Measurements from ENCODE around the gene ITIH2. TPM values are rescaled to one million over a fixed set of nuclear protein-coding genes. Genes with fewer than 3 reads are reported as not detected.
A peak's percentile ranks its signal among the peaks of the same experiment; 100 is the strongest.
"Not testable (repeated sequence)": the region's sequence is repeated elsewhere in the genome, so short reads cannot be mapped to it uniquely, and the experiment has no call there.

Gene ITIH2
- total RNA-seq, 2 donors from 2014 or later = not detected

GRCh38 chr10:7720478-7720877 lies 17.4 kb downstream of the ITIH2 start:
- DNase-seq (ENCODE audit: low spot score) = no peak
- intact Hi-C loops (cut with DNase I) = no loop called here

DNA sequence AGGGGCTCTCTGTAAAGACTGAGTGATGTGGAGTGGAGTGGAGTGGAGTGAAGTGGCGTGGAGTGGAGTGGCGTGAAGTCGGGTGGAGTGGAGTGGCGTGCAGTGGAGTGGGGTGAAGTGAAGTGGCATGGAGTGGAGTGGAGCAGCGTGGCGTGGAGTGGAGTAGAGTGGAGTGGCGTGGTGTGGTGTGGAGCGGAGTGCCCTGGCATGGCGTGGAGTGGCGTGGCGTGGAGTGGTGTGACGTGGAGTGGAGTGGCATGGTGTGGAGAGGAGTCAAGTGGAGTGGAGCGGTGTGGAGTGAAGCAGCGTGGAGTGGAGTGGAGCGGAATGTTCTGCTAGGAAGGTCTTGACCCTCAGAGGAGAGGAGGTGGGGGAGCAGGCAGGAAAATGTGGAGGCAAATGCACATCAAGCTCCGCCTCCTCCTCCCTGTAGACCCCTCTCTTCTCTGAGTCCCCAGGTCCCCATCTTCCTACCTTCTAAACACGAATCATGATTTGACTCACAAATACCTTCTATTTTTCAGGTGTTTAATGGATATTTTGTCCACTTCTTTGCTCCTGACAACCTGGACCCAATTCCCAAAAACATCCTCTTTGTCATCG lies 19.9 kb downstream of the ITIH2 start:
- DNase-seq (ENCODE audit: low spot score) = no peak
- intact Hi-C loops (cut with DNase I) = no loop called here

DNA sequence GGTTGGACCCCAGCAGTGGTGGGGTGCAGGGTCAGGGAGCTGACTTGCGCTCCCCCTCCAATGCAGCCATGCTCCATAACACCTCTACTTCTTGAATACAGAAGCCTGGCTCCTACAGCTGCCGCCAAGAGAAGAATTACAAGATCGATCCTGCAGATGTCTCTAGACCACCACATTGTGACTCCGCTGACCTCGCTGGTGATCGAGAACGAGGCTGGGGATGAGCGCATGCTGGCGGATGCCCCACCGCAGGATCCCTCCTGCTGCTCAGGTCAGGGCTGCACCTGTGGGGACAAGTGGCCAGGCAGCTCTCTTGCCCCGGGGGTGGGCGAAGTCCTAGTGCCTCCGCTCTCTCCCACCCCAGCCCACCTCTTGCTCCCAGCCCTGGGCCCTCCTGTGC lies 31.7 kb downstream of the ITIH2 start:
- intact Hi-C loops (cut with DNase I) = no loop called here
- DNase-seq (ENCODE audit: low spot score) = no peak

GRCh38 chr10:7738536-7739407 lies 35.7 kb downstream of the ITIH2 start:
- intact Hi-C loops (cut with DNase I) = no loop called here
- DNase-seq (ENCODE audit: low spot score) = no peak

DNA sequence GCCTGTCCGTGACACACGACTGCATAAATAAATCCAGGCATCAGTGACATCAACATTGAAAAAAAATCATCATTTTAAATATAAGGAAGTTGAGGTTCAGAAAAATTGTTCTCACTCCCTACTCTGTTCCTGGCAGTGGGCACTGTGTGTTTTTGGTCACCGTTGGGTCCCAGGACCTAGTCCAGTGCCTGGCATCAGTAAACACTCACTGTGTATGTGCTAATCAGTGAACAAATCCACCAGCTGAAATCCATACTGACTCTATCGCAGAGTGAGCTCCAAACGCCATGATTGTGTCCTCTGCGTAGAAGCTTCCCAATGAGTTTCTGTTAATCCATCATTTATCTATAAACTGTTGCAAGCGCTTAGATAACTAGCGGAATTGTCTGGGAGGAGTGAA lies 41.2 kb downstream of the ITIH2 start:
- intact Hi-C loops (cut with DNase I) = no loop called here
- DNase-seq (ENCODE audit: low spot score) = no peak

- DNase-seq (ENCODE audit: low spot score); intact Hi-C loops (cut with DNase I): not testable (repeated sequence)
These were observed 45.5 kb downstream of the ITIH2 start for GRCh38 chr10:7748637-7749036.

DNA sequence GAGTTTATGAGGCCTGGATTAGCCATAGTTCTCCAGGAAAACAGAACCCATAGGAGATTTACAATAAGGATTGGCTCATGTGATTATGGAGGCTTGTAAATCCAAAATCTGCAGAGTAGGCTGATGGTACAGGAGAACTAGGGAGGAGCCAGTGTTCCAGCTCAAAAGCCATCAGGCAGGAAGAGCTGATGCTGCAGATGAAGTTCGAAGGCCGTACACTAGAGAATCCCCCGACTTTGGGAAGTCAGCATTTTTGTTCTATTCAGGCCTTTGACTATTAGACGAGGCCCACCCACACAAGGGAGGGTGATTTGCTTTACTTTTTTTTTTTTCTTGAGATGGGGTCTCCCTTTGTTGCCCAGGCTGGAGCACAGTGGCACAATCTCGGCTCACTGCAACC lies 47.1 kb downstream of the ITIH2 start:
- intact Hi-C loops (cut with DNase I) = no loop called here

GRCh38 chr10:7752251-7752650 lies 49.1 kb downstream of the ITIH2 start:
- intact Hi-C loops (cut with DNase I) = no loop called here
- no peak for DNase-seq (ENCODE audit: low spot score)

More for the DNA sequence above, 47.1 kb downstream of the ITIH2 start:
- DNase-seq (ENCODE audit: low spot score) = no peak

DNA sequence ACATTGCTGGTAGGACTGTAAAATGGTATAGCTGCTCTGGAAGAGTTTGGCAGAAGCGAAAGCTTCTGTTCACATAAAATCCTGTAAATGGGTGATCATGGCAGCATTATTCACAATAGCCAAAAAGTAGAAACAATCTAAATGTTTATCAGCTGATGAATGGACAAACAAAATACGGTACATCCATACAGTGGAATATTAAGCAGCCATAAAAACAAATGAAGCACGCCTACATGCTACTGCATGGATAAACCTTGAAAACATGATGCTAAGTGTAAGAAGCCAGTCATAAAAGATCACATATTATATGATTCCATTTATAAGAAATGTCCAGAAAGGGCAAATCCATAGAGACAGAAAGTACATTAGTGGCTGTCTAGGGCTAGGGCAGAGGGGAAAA lies 52.0 kb downstream of the ITIH2 start:
- no peak for DNase-seq (ENCODE audit: low spot score)
- intact Hi-C loops (cut with DNase I) = no loop called here

GRCh38 chr10:7756360-7756992 lies 53.4 kb downstream of the ITIH2 start:
- no peak for DNase-seq (ENCODE audit: low spot score)
- intact Hi-C loops (cut with DNase I) = no loop called here

DNA sequence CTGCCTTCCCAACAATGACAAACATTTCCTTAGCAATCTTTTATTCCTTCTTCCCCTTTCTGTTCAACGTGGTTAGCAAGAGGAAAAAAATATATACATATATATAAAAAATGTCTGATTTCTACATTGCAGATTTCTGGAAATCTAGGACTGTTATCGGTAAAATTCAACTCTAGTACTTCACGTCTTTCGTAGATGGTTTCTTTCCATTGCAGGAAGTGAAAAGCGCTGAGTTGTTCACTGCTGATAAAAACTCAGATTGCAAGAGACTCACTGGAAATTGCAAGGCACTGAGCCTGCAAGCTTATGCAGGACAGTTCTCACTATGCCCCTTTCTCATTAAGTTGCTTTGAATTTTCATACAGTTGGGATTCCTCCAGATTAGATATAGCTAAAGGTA lies 60.8 kb downstream of the ITIH2 start:
- DNase-seq (ENCODE audit: low spot score) = no peak
- intact Hi-C loops (cut with DNase I) = no loop called here

GRCh38 chr10:7766241-7766640 lies 63.1 kb downstream of the ITIH2 start:
- DNase-seq (ENCODE audit: low spot score) = no peak
- intact Hi-C loops (cut with DNase I) = no loop called here

GRCh38 chr10:7767209-7767608 lies 64.1 kb downstream of the ITIH2 start:
- intact Hi-C loops (cut with DNase I) = no loop called here
- no peak for DNase-seq (ENCODE audit: low spot score)

GRCh38 chr10:7768417-7768816 lies 65.3 kb downstream of the ITIH2 start:
- no peak for DNase-seq (ENCODE audit: low spot score)

DNA sequence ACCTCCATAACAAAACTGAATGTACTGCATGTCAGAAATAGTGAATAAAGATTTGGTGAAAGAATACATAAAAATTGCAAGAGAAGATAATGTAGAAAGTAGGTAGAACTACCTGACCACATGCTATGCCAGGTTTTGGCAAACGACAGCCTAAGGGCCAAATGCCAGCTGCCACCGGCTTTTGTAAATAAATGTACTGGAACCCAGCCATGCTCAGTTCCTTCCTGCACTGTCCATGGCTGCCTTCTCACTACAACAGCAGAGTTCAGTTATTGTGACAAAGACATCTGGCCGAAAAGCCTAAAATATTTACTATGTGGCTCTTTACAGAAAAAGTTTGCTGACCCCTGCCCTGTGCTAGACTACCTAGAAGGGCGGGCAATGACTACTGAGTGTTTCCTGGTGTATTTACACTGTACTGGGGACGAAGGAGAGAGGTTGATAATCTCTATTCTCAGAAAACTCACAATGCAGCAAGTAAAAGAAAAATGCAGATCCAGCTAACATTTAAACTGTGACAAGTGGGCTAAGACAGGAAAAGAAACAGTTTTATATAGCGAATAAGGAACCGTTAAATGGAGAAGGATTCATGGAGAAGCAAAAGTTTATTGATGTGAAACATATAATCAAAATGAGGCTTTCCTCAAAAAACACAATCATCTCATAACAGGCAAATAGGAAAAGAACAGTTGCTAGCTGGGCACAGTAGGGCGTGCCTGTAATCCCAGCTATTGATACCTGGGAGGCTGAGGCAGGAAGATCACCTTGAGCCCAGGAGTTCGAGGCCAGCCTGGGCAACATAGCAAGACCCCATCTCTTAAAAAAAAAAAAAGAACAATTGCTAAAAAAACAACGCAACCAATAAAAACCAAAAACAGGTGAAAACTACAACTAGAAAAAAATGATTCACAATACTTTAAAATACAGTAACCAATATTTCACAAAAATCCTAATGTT lies 71.0 kb downstream of the ITIH2 start:
- intact Hi-C loops (cut with DNase I) = no loop called here
- DNase-seq (ENCODE audit: low spot score) = no peak

More at GRCh38 chr10:7768417-7768816, 65.3 kb downstream of the ITIH2 start:
- intact Hi-C loops (cut with DNase I) = no loop called here

- no peak for DNase-seq (ENCODE audit: low spot score)
- intact Hi-C loops (cut with DNase I) = no loop called here
These were observed 73.7 kb downstream of the ITIH2 start for GRCh38 chr10:7776777-7777176.

DNA sequence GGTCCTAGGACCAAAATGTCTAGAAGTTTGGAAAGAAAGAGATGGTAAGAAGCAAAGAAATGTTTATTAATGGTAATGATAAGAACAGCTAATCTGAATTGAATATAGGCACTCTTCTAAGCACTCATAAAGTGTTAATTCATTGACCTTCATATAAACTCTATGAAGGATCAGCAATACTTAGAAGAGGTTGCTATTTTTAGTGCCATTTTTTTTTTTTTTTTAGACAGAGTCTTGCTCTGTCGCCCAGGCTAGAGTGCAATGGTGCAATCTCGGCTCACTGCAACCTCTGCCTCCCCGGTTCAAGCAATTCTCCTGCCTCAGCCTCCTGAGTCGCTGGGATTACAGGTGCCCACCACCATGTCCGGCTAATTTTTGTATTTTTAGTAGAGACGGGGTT lies 79.1 kb downstream of the ITIH2 start:
- intact Hi-C loops (cut with DNase I); DNase-seq (ENCODE audit: low spot score): not testable (repeated sequence)

- intact Hi-C loops (cut with DNase I) = no loop called here
- no peak for DNase-seq (ENCODE audit: low spot score)
These were observed 83.3 kb downstream of the ITIH2 start for GRCh38 chr10:7786430-7786829.

DNA sequence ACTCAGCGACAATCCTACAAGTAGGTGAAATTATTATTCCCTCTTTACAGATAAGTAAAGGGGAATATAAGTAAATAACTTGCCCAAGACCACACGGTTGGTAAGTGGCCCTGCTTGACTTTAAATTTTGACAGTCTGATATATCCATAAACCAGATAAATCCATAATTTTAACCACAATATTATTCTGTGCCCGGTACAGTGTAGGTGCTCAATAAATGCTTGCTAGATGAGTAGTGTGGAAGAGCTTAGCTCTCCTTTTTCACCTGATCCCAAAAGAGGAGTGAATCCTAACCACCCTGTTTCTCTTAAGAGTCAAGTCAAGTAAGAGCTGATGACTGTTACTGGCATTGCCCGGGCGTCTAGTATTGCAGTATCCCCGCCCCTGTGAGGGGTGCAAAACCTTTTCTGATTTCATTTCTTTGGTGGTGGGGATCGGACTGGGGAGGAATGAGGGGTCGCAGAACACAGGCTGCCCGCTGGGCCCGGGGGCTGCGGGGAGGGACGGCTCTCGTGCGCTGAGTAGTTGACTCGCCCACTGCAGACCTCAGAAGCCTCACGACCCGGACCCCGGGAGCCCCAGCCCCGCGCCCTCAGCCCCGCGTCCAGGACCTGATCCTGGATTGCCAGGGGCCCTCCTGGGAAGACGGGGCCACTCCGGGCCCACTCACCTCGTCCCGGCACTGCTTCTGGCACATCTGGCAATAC lies 84.2 kb downstream of the ITIH2 start:
- peak; percentile 78 for DNase-seq (ENCODE audit: low spot score)
- intact Hi-C loops (cut with DNase I) = no loop called here

Data from posterior vena cava (tissue), 2 donors.